ENCODE data around the gene CDK13. TPM values are rescaled to one million over a fixed set of nuclear protein-coding genes. Genes with fewer than 3 reads are reported as not detected.
A peak's percentile ranks its signal among the peaks of the same experiment; 100 is the strongest.

The CDK13 gene
- total RNA-seq, 3 donors from 2014 or later = 48.1 to 59.5 (median 57.5) TPM

GRCh38 chr7:40041456-40041855, 91.4 kb downstream of the CDK13 start:
- Histone ChIP-seq H3K4me3 (no peak overlapping the region), H3K36me3 (ENCODE audit: low read depth) (no peaks in the 10 kb centered on the region), H3K9me3 (no peaks in the 10 kb centered on the region), H3K4me1 (ENCODE audit: low read depth) (no peaks in the 10 kb centered on the region)
- no peak for TF ChIP-seq CTCF (IDR thresholded peaks at IDR 0.05)
- DNase-seq (no peak), ATAC-seq (no peak)
- intact Hi-C loops (cut with DNase I, micrococcal nuclease) = no loop called here

GRCh38 chr7:40043164-40043563, 93.1 kb downstream of the CDK13 start:
- no peaks in the 10 kb centered on the region for H3K36me3 ChIP-seq (ENCODE audit: low read depth)
- intact Hi-C loops (cut with DNase I, micrococcal nuclease) = no loop called here
- DNase-seq = no peak
- no peaks in the 10 kb centered on the region for H3K4me1 ChIP-seq (ENCODE audit: low read depth)
- H3K4me3 ChIP-seq = no peak overlapping the region
- no peak for TF ChIP-seq CTCF (IDR thresholded peaks at IDR 0.05)
- H3K9me3 ChIP-seq = no peaks in the 10 kb centered on the region
- ATAC-seq = no peak

- no peak overlapping the region for H3K4me3 ChIP-seq
- no peak for ATAC-seq
- no peaks in the 10 kb centered on the region for H3K36me3 ChIP-seq (ENCODE audit: low read depth)
- no peak for TF ChIP-seq CTCF (IDR thresholded peaks at IDR 0.05)
- intact Hi-C loops (cut with DNase I, micrococcal nuclease) = no loop called here
- no peaks in the 10 kb centered on the region for H3K4me1 ChIP-seq (ENCODE audit: low read depth)
- DNase-seq = no peak
- no peaks in the 10 kb centered on the region for H3K9me3 ChIP-seq
Measured at GRCh38 chr7:40047661-40048060, 97.6 kb downstream of the CDK13 start.

GRCh38 chr7:40057292-40057691, 107.2 kb downstream of the CDK13 start:
- Histone ChIP-seq H3K9me3 (no peaks in the 10 kb centered on the region), H3K4me3 (no peak overlapping the region), H3K4me1 (ENCODE audit: low read depth) (no peaks in the 10 kb centered on the region), H3K36me3 (ENCODE audit: low read depth) (no peaks in the 10 kb centered on the region)
- DNase-seq (peak in 1 of 3 donors; percentile 64), ATAC-seq (peak; percentile 90)
- TF ChIP-seq CTCF (IDR thresholded peaks at IDR 0.05) = no peak
- intact Hi-C loops (cut with DNase I, micrococcal nuclease) = loop anchor here in 1 of 2 donors (10.0 kb wide), 1 partner anchor 162 kb away; no protein-coding TSS in a partner anchor

- DNase-seq (peak in 1 of 3 donors; percentile 16), ATAC-seq (peak; percentile 78)
Measured at GRCh38 chr7:40058026-40058425, 108.0 kb downstream of the CDK13 start.

More at GRCh38 chr7:40058026-40058425, 108.0 kb downstream of the CDK13 start:
- no peak for TF ChIP-seq CTCF (IDR thresholded peaks at IDR 0.05)
- no peaks in the 10 kb centered on the region for H3K4me1 ChIP-seq (ENCODE audit: low read depth)
- no peak overlapping the region for H3K4me3 ChIP-seq
- intact Hi-C loops (cut with DNase I, micrococcal nuclease) = loop anchor here in 1 of 2 donors (10.0 kb wide), 1 partner anchor 163 kb away; no protein-coding TSS in a partner anchor
- H3K9me3 ChIP-seq = no peaks in the 10 kb centered on the region
- no peaks in the 10 kb centered on the region for H3K36me3 ChIP-seq (ENCODE audit: low read depth)

All from mucosa of descending colon (tissue), 3 donors.